ENCODE results near the gene COL27A1.

Gene COL27A1

GRCh38 chr9:114119242-114120191 lies 35.8 kb upstream of the COL27A1 start:
- Histone ChIP-seq H3K4ac (ENCODE audit: low read depth, low read length) (no peak overlapping the region), H3K9me3 (ENCODE audit: insufficient read depth, low read depth, low read length) (no peaks in the 10 kb centered on the region), H2AK5ac (ENCODE audit: low read length) (no peak overlapping the region), H3K9ac (ENCODE audit: low read length) (no peak overlapping the region), H2BK120ac (ENCODE audit: insufficient read depth, low read length, poor library complexity) (no peak overlapping the region), H4K12ac (ENCODE audit: low read depth, low read length) (no peak overlapping the region), H3K4me3 (ENCODE audit: low read depth, low read length) (no peak overlapping the region), H3K79me1 (ENCODE audit: low read length) (no peaks in the 10 kb centered on the region), H3K36me3 (ENCODE audit: control insufficient read depth in 1 of 2, insufficient read depth in 2 of 2, low read length in 2 of 2) (no peaks in the 10 kb centered on the region), H3K18ac (ENCODE audit: low read length) (no peak overlapping the region), H3K14ac (ENCODE audit: low read length) (no peak overlapping the region), H2BK12ac (ENCODE audit: low read length) (no peak overlapping the region), H2AFZ (ENCODE audit: insufficient read depth, low read length, poor library complexity) (no peak overlapping the region), H3K27me3 (ENCODE audit: insufficient read depth, low read length) (no peaks in the 10 kb centered on the region), H3K27ac (ENCODE audit: low read depth, low read length) (no peak overlapping the region), H4K91ac (ENCODE audit: low read depth, low read length) (no peak overlapping the region), H3K23ac (ENCODE audit: low read length) (no peak overlapping the region), H3K4me1 (ENCODE audit: control insufficient read depth in 1 of 2, insufficient read depth in 2 of 2, low read length in 2 of 2) (peaks cover 2 to 5% of the 10 kb centered on the region in 2 experiments), H3K4me2 (ENCODE audit: low read length) (no peak overlapping the region), H3K79me2 (ENCODE audit: control insufficient read depth, insufficient read depth, low read length, poor library complexity) (no peaks in the 10 kb centered on the region), H2BK5ac (ENCODE audit: low read depth, low read length, poor library complexity) (no peak overlapping the region), H4K8ac (ENCODE audit: low read depth, low read length) (no peak overlapping the region)
- no peak for DNase-seq
- WGBS (ENCODE audit: extremely low coverage, insufficient coverage, insufficient read length), result no CpG with 5 or more reads among the region's 9 CpGs

GRCh38 chr9:114120192-114121014 lies 34.9 kb upstream of the COL27A1 start:
- Histone ChIP-seq H2BK12ac (ENCODE audit: low read length) (no peak overlapping the region), H3K9ac (ENCODE audit: low read length) (no peak overlapping the region)

GRCh38 chr9:114121227-114122135 lies 33.9 kb upstream of the COL27A1 start:
- Histone ChIP-seq H3K4me2 (ENCODE audit: low read length) (no peak overlapping the region), H3K27ac (ENCODE audit: low read depth, low read length) (no peak overlapping the region), H4K91ac (ENCODE audit: low read depth, low read length) (no peak overlapping the region), H3K79me2 (ENCODE audit: control insufficient read depth, insufficient read depth, low read length, poor library complexity) (no peaks in the 10 kb centered on the region), H3K14ac (ENCODE audit: low read length) (no peak overlapping the region), H3K4me1 (ENCODE audit: control insufficient read depth in 1 of 2, insufficient read depth in 2 of 2, low read length in 2 of 2) (peaks cover 2 to 5% of the 10 kb centered on the region in 2 experiments), H3K9ac (ENCODE audit: low read length) (no peak overlapping the region), H3K23ac (ENCODE audit: low read length) (no peak overlapping the region), H3K36me3 (ENCODE audit: control insufficient read depth in 1 of 2, insufficient read depth in 2 of 2, low read length in 2 of 2) (no peaks in the 10 kb centered on the region), H3K9me3 (ENCODE audit: insufficient read depth, low read depth, low read length) (no peaks in the 10 kb centered on the region), H3K18ac (ENCODE audit: low read length) (no peak overlapping the region), H3K27me3 (ENCODE audit: insufficient read depth, low read length) (no peaks in the 10 kb centered on the region), H3K4me3 (ENCODE audit: low read depth, low read length) (no peak overlapping the region), H3K79me1 (ENCODE audit: low read length) (no peaks in the 10 kb centered on the region), H2BK5ac (ENCODE audit: low read depth, low read length, poor library complexity) (no peak overlapping the region), H2BK120ac (ENCODE audit: insufficient read depth, low read length, poor library complexity) (no peak overlapping the region), H4K8ac (ENCODE audit: low read depth, low read length) (no peak overlapping the region), H2BK12ac (ENCODE audit: low read length) (no peak overlapping the region), H2AK5ac (ENCODE audit: low read length) (no peak overlapping the region), H4K12ac (ENCODE audit: low read depth, low read length) (no peak overlapping the region), H2AFZ (ENCODE audit: insufficient read depth, low read length, poor library complexity) (no peak overlapping the region), H3K4ac (ENCODE audit: low read depth, low read length) (no peak overlapping the region)
- WGBS (ENCODE audit: extremely low coverage, insufficient coverage, insufficient read length), result no CpG with 5 or more reads among the region's 16 CpGs
- DNase-seq, result no peak

More at GRCh38 chr9:114120192-114121014, 34.9 kb upstream of the COL27A1 start:
- Histone ChIP-seq H2AK5ac (ENCODE audit: low read length) (no peak overlapping the region), H2BK120ac (ENCODE audit: insufficient read depth, low read length, poor library complexity) (no peak overlapping the region), H3K79me1 (ENCODE audit: low read length) (no peaks in the 10 kb centered on the region), H4K12ac (ENCODE audit: low read depth, low read length) (no peak overlapping the region), H4K8ac (ENCODE audit: low read depth, low read length) (no peak overlapping the region), H3K23ac (ENCODE audit: low read length) (no peak overlapping the region), H2AFZ (ENCODE audit: insufficient read depth, low read length, poor library complexity) (no peak overlapping the region), H3K79me2 (ENCODE audit: control insufficient read depth, insufficient read depth, low read length, poor library complexity) (no peaks in the 10 kb centered on the region), H3K4me3 (ENCODE audit: low read depth, low read length) (no peak overlapping the region), H3K9me3 (ENCODE audit: insufficient read depth, low read depth, low read length) (no peaks in the 10 kb centered on the region), H4K91ac (ENCODE audit: low read depth, low read length) (no peak overlapping the region), H2BK5ac (ENCODE audit: low read depth, low read length, poor library complexity) (no peak overlapping the region), H3K4me2 (ENCODE audit: low read length) (no peak overlapping the region), H3K4me1 (ENCODE audit: control insufficient read depth in 1 of 2, insufficient read depth in 2 of 2, low read length in 2 of 2) (peaks cover 2 to 5% of the 10 kb centered on the region in 2 experiments), H3K14ac (ENCODE audit: low read length) (no peak overlapping the region), H3K18ac (ENCODE audit: low read length) (no peak overlapping the region), H3K27ac (ENCODE audit: low read depth, low read length) (no peak overlapping the region), H3K36me3 (ENCODE audit: control insufficient read depth in 1 of 2, insufficient read depth in 2 of 2, low read length in 2 of 2) (no peaks in the 10 kb centered on the region), H3K4ac (ENCODE audit: low read depth, low read length) (no peak overlapping the region), H3K27me3 (ENCODE audit: insufficient read depth, low read length) (no peaks in the 10 kb centered on the region)
- no CpG with 5 or more reads among the region's 4 CpGs for WGBS (ENCODE audit: extremely low coverage, insufficient coverage, insufficient read length)
- no peak for DNase-seq

Data from trophoblast cell (in vitro differentiated cells and primary cell).